Measurements from ENCODE around the gene SMIM14. TPM values are rescaled to one million over a fixed set of nuclear protein-coding genes. Genes with fewer than 3 reads are reported as not detected.

Gene SMIM14
- total RNA-seq, 1 experiment from 2014 or later: 32.3 TPM

- no peak for TF ChIP-seq FOXK1 (CRISPR knock-in tag; IDR thresholded peaks at IDR 0.05)
- no peak for TF ChIP-seq ZNF317 (CRISPR knock-in tag; IDR thresholded peaks at IDR 0.05; ENCODE audit: borderline replicate concordance, low read depth)
- TF ChIP-seq SMAD3 (CRISPR knock-in tag; IDR thresholded peaks at IDR 0.05; ENCODE audit: borderline replicate concordance): no peak
- H3K27me3 Mint-ChIP-seq (ENCODE audit: low read depth): no peaks in the 10 kb centered on the region
- H3K4me1 Mint-ChIP-seq: peaks cover 19% of the 10 kb centered on the region
- POLR2A ChIA-PET: interaction anchor here (0.6 to 0.7 kb wide), 2 partner anchors 45 to 1629 kb away, joined by 3 to 8 read pairs; no protein-coding TSS in a partner anchor
- CTCF ChIA-PET: no interaction called here
- H3K36me3 Mint-ChIP-seq: peaks cover 14% of the 10 kb centered on the region
- H3K4me3 Mint-ChIP-seq: 0 out of 2 replicates have a peak overlapping the region, but pooled peaks have one; percentile 22
- H3K9me3 Mint-ChIP-seq: no peaks in the 10 kb centered on the region
- DNase-seq (ENCODE audit: low spot score): no peak
- H3K27ac Mint-ChIP-seq: no peak overlapping the region
- ATAC-seq: no peak
These were observed 114.3 kb downstream of the SMIM14 start for GRCh38 chr4:39524161-39524957.

DNA sequence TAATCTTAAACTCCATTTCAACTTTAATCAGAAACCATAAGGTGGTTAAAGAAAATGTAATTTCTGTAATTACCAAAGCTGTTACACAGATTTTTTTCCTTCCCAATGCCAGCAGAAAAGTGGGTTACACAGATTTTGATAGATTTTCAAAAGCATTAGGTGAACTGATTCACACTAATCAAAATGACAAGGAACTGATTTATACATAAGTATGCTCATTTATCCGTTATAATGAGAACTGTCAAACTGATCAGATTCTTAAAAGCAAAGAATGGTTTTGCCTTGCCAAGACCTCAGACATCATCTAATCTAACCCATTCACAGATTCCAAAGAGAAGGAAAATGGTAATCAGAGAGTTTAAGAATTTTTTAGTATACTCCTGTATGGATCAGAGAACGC is 116.6 kb downstream of the SMIM14 start:
- no peak overlapping the region for H3K4me3 Mint-ChIP-seq
- peaks cover 10% of the 10 kb centered on the region for H3K4me1 Mint-ChIP-seq
- TF ChIP-seq ZSCAN18 (CRISPR knock-in tag; IDR thresholded peaks at IDR 0.05): no peak
- TF ChIP-seq, protein P1, sequence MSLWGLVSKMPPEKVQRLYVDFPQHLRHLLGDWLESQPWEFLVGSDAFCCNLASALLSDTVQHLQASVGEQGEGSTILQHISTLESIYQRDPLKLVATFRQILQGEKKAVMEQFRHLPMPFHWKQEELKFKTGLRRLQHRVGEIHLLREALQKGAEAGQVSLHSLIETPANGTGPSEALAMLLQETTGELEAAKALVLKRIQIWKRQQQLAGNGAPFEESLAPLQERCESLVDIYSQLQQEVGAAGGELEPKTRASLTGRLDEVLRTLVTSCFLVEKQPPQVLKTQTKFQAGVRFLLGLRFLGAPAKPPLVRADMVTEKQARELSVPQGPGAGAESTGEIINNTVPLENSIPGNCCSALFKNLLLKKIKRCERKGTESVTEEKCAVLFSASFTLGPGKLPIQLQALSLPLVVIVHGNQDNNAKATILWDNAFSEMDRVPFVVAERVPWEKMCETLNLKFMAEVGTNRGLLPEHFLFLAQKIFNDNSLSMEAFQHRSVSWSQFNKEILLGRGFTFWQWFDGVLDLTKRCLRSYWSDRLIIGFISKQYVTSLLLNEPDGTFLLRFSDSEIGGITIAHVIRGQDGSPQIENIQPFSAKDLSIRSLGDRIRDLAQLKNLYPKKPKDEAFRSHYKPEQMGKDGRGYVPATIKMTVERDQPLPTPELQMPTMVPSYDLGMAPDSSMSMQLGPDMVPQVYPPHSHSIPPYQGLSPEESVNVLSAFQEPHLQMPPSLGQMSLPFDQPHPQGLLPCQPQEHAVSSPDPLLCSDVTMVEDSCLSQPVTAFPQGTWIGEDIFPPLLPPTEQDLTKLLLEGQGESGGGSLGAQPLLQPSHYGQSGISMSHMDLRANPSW (CRISPR knock-in tag; conservative IDR thresholded peaks at IDR 0.05; ENCODE audit: low read depth): no peak
- TF ChIP-seq, protein P2, sequence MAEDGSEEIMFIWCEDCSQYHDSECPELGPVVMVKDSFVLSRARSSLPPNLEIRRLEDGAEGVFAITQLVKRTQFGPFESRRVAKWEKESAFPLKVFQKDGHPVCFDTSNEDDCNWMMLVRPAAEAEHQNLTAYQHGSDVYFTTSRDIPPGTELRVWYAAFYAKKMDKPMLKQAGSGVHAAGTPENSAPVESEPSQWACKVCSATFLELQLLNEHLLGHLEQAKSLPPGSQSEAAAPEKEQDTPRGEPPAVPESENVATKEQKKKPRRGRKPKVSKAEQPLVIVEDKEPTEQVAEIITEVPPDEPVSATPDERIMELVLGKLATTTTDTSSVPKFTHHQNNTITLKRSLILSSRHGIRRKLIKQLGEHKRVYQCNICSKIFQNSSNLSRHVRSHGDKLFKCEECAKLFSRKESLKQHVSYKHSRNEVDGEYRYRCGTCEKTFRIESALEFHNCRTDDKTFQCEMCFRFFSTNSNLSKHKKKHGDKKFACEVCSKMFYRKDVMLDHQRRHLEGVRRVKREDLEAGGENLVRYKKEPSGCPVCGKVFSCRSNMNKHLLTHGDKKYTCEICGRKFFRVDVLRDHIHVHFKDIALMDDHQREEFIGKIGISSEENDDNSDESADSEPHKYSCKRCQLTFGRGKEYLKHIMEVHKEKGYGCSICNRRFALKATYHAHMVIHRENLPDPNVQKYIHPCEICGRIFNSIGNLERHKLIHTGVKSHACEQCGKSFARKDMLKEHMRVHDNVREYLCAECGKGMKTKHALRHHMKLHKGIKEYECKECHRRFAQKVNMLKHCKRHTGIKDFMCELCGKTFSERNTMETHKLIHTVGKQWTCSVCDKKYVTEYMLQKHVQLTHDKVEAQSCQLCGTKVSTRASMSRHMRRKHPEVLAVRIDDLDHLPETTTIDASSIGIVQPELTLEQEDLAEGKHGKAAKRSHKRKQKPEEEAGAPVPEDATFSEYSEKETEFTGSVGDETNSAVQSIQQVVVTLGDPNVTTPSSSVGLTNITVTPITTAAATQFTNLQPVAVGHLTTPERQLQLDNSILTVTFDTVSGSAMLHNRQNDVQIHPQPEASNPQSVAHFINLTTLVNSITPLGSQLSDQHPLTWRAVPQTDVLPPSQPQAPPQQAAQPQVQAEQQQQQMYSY (CRISPR knock-in tag; IDR thresholded peaks at IDR 0.05): no peak
- no peak for TF ChIP-seq ZNF532 (CRISPR knock-in tag; IDR thresholded peaks at IDR 0.05; ENCODE audit: borderline replicate concordance)
- TF ChIP-seq SOX15 (CRISPR knock-in tag; IDR thresholded peaks at IDR 0.05): no peak
- TF ChIP-seq, protein P3, sequence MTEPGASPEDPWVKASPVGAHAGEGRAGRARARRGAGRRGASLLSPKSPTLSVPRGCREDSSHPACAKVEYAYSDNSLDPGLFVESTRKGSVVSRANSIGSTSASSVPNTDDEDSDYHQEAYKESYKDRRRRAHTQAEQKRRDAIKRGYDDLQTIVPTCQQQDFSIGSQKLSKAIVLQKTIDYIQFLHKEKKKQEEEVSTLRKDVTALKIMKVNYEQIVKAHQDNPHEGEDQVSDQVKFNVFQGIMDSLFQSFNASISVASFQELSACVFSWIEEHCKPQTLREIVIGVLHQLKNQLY (CRISPR knock-in tag; IDR thresholded peaks at IDR 0.05): no peak
- no peak for TF ChIP-seq ESRRA (CRISPR knock-in tag; IDR thresholded peaks at IDR 0.05; ENCODE audit: borderline replicate concordance)
- TF ChIP-seq, protein P4, sequence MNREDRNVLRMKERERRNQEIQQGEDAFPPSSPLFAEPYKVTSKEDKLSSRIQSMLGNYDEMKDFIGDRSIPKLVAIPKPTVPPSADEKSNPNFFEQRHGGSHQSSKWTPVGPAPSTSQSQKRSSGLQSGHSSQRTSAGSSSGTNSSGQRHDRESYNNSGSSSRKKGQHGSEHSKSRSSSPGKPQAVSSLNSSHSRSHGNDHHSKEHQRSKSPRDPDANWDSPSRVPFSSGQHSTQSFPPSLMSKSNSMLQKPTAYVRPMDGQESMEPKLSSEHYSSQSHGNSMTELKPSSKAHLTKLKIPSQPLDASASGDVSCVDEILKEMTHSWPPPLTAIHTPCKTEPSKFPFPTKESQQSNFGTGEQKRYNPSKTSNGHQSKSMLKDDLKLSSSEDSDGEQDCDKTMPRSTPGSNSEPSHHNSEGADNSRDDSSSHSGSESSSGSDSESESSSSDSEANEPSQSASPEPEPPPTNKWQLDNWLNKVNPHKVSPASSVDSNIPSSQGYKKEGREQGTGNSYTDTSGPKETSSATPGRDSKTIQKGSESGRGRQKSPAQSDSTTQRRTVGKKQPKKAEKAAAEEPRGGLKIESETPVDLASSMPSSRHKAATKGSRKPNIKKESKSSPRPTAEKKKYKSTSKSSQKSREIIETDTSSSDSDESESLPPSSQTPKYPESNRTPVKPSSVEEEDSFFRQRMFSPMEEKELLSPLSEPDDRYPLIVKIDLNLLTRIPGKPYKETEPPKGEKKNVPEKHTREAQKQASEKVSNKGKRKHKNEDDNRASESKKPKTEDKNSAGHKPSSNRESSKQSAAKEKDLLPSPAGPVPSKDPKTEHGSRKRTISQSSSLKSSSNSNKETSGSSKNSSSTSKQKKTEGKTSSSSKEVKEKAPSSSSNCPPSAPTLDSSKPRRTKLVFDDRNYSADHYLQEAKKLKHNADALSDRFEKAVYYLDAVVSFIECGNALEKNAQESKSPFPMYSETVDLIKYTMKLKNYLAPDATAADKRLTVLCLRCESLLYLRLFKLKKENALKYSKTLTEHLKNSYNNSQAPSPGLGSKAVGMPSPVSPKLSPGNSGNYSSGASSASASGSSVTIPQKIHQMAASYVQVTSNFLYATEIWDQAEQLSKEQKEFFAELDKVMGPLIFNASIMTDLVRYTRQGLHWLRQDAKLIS (CRISPR knock-in tag; IDR thresholded peaks at IDR 0.05; ENCODE audit: borderline replicate concordance): no peak
- no peak for TF ChIP-seq ZNF423 (CRISPR knock-in tag; IDR thresholded peaks at IDR 0.05)
- TF ChIP-seq, protein P5, sequence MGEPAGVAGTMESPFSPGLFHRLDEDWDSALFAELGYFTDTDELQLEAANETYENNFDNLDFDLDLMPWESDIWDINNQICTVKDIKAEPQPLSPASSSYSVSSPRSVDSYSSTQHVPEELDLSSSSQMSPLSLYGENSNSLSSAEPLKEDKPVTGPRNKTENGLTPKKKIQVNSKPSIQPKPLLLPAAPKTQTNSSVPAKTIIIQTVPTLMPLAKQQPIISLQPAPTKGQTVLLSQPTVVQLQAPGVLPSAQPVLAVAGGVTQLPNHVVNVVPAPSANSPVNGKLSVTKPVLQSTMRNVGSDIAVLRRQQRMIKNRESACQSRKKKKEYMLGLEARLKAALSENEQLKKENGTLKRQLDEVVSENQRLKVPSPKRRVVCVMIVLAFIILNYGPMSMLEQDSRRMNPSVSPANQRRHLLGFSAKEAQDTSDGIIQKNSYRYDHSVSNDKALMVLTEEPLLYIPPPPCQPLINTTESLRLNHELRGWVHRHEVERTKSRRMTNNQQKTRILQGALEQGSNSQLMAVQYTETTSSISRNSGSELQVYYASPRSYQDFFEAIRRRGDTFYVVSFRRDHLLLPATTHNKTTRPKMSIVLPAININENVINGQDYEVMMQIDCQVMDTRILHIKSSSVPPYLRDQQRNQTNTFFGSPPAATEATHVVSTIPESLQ (CRISPR knock-in tag; IDR thresholded peaks at IDR 0.05): no peak

More for the DNA sequence above, 116.6 kb downstream of the SMIM14 start:
- POLR2A ChIA-PET: no interaction called here
- no peak overlapping the region for H3K27ac Mint-ChIP-seq
- CTCF ChIA-PET: no interaction called here
- no peaks in the 10 kb centered on the region for H3K9me3 Mint-ChIP-seq
- DNase-seq (ENCODE audit: low spot score): no peak
- peaks cover 22% of the 10 kb centered on the region for H3K36me3 Mint-ChIP-seq
- ATAC-seq: no peak
- no peaks in the 10 kb centered on the region for H3K27me3 Mint-ChIP-seq (ENCODE audit: low read depth)

All from WTC11 (cell line).